K562 (cell line): ENCODE data around the gene KISS1R. TPM values are rescaled to one million over a fixed set of nuclear protein-coding genes. Genes with fewer than 3 reads are reported as not detected.

ENCODE experiments used
- ARNT ChIP-seq, 2 experiments: fragments of 450-650 bp; IDR thresholded peaks; 2 replicates each; pipeline ENCODE4 v1.6.1; 2016; ENCODE audit warnings: mild to moderate bottlenecking in 1 of 2
- ATF1 ChIP-seq, 2 experiments: fragments of 450-650 bp in 1 of 2; IDR thresholded peaks; 2 replicates each; pipeline ENCODE4 v1.6.1; 2016; ENCODE audit warnings: missing compliant biosample characterization in 1 of 2, missing genetic modification characterization in 1 of 2
- CBX1 ChIP-seq: sonication (generic); IDR thresholded peaks from 2 replicates; pipeline ENCODE4 v1.6.1; 2016; ENCODE audit warnings: antibody characterized with exemption, low read depth, mild to moderate bottlenecking
- CC2D1A ChIP-seq: fragments of 450-650 bp; IDR thresholded peaks from 2 replicates; pipeline ENCODE4 v1.6.1; 2017; ENCODE audit warnings: mild to moderate bottlenecking
- ETV6 ChIP-seq, 3 experiments: fragments of 150-350 bp in 1 of 3; sonication (generic) in 1 of 3; formaldehyde crosslinking in 1 of 3; IDR thresholded peaks; 2 replicates each; pipeline versions ENCODE4 v1.6.1 to v1.8.0; 2014 to 2022; ENCODE audit warnings: borderline replicate concordance in 2 of 3, low read depth in 2 of 3, antibody characterized with exemption in 1 of 3, low read length in 1 of 3, mild to moderate bottlenecking in 1 of 3, missing genetic modification reagents in 1 of 3
- HMG20B ChIP-seq: fragments of 250-450 bp; sonication (Bioruptor Pico); IDR thresholded peaks from 2 replicates; pipeline ENCODE4 v1.5.0; 2021; ENCODE audit warnings: mild to moderate bottlenecking
- KDM1A ChIP-seq, 2 experiments: fragments of 450-650 bp; IDR thresholded peaks; 2 replicates each; pipeline ENCODE4 v1.6.1; 2016; ENCODE audit warnings: mild to moderate bottlenecking in 2 of 2
- MCM2 ChIP-seq: fragments of 450-650 bp; IDR thresholded peaks from 2 replicates; pipeline ENCODE4 v1.6.1; 2017; ENCODE audit warnings: low read depth, mild to moderate bottlenecking
- NBN ChIP-seq: fragments of 450-650 bp; IDR thresholded peaks from 2 replicates; pipeline ENCODE4 v1.6.1; 2016; ENCODE audit warnings: low read depth, mild to moderate bottlenecking
- POLR2A ChIP-seq: fragments of 450-650 bp; conservative IDR thresholded peaks from 2 replicates; pipeline ENCODE4 v1.6.1; 2016
- RAD21 ChIP-seq, 2 experiments: fragments of 250-450 bp in 1 of 2; fragments of 450-650 bp in 1 of 2; sonication (Bioruptor Pico) in 1 of 2; formaldehyde crosslinking in 1 of 2; IDR thresholded peaks in 1 of 2; conservative IDR thresholded peaks in 1 of 2; 2 replicates each; pipeline versions ENCODE4 v1.4.0 to v1.8.0; 2020 to 2022; ENCODE audit warnings: mild to moderate bottlenecking in 2 of 2, moderate library complexity in 1 of 2
- RFX7 ChIP-seq: fragments of 250-450 bp; sonication (Bioruptor Pico); IDR thresholded peaks from 2 replicates; pipeline ENCODE4 v1.5.1; 2021; ENCODE audit warnings: mild to moderate bottlenecking
- SP1 ChIP-seq: sonication (generic); formaldehyde crosslinking; IDR thresholded peaks from 2 replicates; pipeline ENCODE4 v1.8.1; 2022; ENCODE audit warnings: mild to moderate bottlenecking, missing genetic modification reagents
- TBP ChIP-seq: optimal IDR thresholded peaks from 2 replicates; pipeline ENCODE3; 2011; ENCODE audit warnings: low read depth, low read length, improper control_type of control experiment
- TEAD4 ChIP-seq, 2 experiments: sonication (generic) in 1 of 2; formaldehyde crosslinking in 1 of 2; IDR thresholded peaks; 2 replicates each; pipeline versions ENCODE4 v1.6.1 to v1.8.0; 2012 to 2022; ENCODE audit warnings: borderline replicate concordance in 1 of 2, inconsistent platforms in 1 of 2, low read length in 1 of 2, mild to moderate bottlenecking in 1 of 2, missing genetic modification reagents in 1 of 2
- WHSC1 ChIP-seq: IDR thresholded peaks from one replicate; pipeline ENCODE4 v1.6.1; 2012; ENCODE audit warnings: low read length, control low read depth, inconsistent platforms
- YY1 ChIP-seq, 3 experiments: IDR thresholded peaks; 2 replicates each; pipeline ENCODE4 v1.6.1; 2011; ENCODE audit warnings: low read length in 2 of 3, mild to moderate bottlenecking in 2 of 3, moderate library complexity in 2 of 3, borderline replicate concordance in 1 of 3, control low read depth in 1 of 3, low read depth in 1 of 3; ENCODE audit not compliant: insufficient read depth in 3 of 3, insufficient replicate concordance in 2 of 3, control insufficient read depth in 1 of 3, insufficient read length in 1 of 3; ENCODE audit errors: extremely low read depth in 1 of 3
- ZNF3 ChIP-seq: fragments of 250-450 bp; sonication (Bioruptor Pico); IDR thresholded peaks from 2 replicates; pipeline ENCODE4 v1.5.0; 2021; ENCODE audit warnings: mild to moderate bottlenecking, moderate library complexity
- ZNF644 ChIP-seq: fragments of 200-800 bp; sonication (Bioruptor generic); IDR thresholded peaks from 2 replicates; pipeline ENCODE4 v1.6.1; 2016; ENCODE audit warnings: low read depth, missing genetic modification characterization, missing compliant biosample characterization
- polyA plus RNA-seq, 8 experiments: library from polyadenylated mRNA; depleted of rRNA in 4 of 8; stranded (reverse) in 5 of 8; unstranded in 3 of 8; fragments of >200 nt; fragmentation: Nextera tagmentation in 2 of 8; fragmentation: Illumina TruSeq in 1 of 8; extraction: Ambion mirVana in 2 of 8; extraction: Trizol in 1 of 8; gene quantifications; 2 replicates each; pipeline versions ENCODE4 v1.2.1 to v1.2.3, GENCODE V29; 2011 to 2014; ENCODE audit warnings: inconsistent platforms in 1 of 8, missing spikeins in 1 of 8
- total RNA-seq, 7 experiments: library from RNA; depleted of rRNA in 6 of 7; stranded (reverse); fragments of >200 nt in 6 of 7; fragmentation: Illumina TruSeq in 2 of 7; extraction: Trizol in 2 of 7; gene quantifications; 2 replicates each; pipeline versions ENCODE4 v1.2.1 to v1.2.3, GENCODE V29; 2011 to 2021; ENCODE audit warnings: low replicate concordance in 1 of 7
- TF ChIP-seq, protein P1 (sequence below): fragments of 450-650 bp; IDR thresholded peaks from 2 replicates; pipeline ENCODE4 v1.6.1; 2016; ENCODE audit warnings: low read depth

KISS1R gene
- total and polyA plus RNA-seq, 9 of the 15 experiments (the other 6 are each of a cell fraction or from before 2014, with no cell fraction given) = 0.37 to 39.4 (median 2.0) TPM

GRCh38 chr19:907183-907853 lies 9.8 kb upstream of the KISS1R start (continued):
- no peak for TF ChIP-seq ATF1 (CRISPR knock-in tag; IDR thresholded peaks at IDR 0.05)
- TF ChIP-seq ATF1 (tag; IDR thresholded peaks at IDR 0.05) = peak; percentile 90
- peak; percentile 91 for TF ChIP-seq SP1 (CRISPR knock-in tag)
- TF ChIP-seq CC2D1A = no peak
- 0 out of 2 replicates have a peak, but pooled peaks have one; percentile 56 for TF ChIP-seq ZNF644
- peak; percentile 89 for TF ChIP-seq TEAD4 (IDR thresholded peaks at IDR 0.05; ENCODE audit: low read length)
- no peak for TF ChIP-seq TEAD4 (CRISPR knock-in tag; IDR thresholded peaks at IDR 0.05; ENCODE audit: borderline replicate concordance)
- TF ChIP-seq KDM1A (IDR thresholded peaks at IDR 0.05) = peak; percentile 77 to 86
- TF ChIP-seq ZNF3 (CRISPR knock-in tag) = no peak
- peak; percentile 25 to 38; a peak in 3 of 4 replicates for TF ChIP-seq RAD21 (CRISPR knock-in tag; conservative IDR thresholded peaks at IDR 0.05 in 1 of 2, IDR thresholded peaks at IDR 0.05 in 1 of 2)
- TF ChIP-seq RFX7 (CRISPR knock-in tag) = no peak
- no peak for TF ChIP-seq HMG20B (CRISPR knock-in tag)
- peak; percentile 43 for TF ChIP-seq TBP
- TF ChIP-seq WHSC1 = no peak
- peak in 2 of 3 experiments; percentile 13 to 40 for TF ChIP-seq YY1 (IDR thresholded peaks at IDR 0.05; ENCODE audit: borderline replicate concordance in 1 of 3, control insufficient read depth in 1 of 3, extremely low read depth in 1 of 3, insufficient read depth in 3 of 3, insufficient read length in 1 of 3, insufficient replicate concordance in 2 of 3, low read depth in 1 of 3, low read length in 2 of 3)
- TF ChIP-seq ETV6 (IDR thresholded peaks at IDR 0.05; ENCODE audit: borderline replicate concordance in 1 of 2, low read depth in 2 of 2, low read length in 1 of 2) = peak; percentile 42 to 59; a peak in 2 of 4 replicates
- TF ChIP-seq ETV6 (CRISPR knock-in tag; IDR thresholded peaks at IDR 0.05; ENCODE audit: borderline replicate concordance) = no peak
- TF ChIP-seq, protein P1, sequence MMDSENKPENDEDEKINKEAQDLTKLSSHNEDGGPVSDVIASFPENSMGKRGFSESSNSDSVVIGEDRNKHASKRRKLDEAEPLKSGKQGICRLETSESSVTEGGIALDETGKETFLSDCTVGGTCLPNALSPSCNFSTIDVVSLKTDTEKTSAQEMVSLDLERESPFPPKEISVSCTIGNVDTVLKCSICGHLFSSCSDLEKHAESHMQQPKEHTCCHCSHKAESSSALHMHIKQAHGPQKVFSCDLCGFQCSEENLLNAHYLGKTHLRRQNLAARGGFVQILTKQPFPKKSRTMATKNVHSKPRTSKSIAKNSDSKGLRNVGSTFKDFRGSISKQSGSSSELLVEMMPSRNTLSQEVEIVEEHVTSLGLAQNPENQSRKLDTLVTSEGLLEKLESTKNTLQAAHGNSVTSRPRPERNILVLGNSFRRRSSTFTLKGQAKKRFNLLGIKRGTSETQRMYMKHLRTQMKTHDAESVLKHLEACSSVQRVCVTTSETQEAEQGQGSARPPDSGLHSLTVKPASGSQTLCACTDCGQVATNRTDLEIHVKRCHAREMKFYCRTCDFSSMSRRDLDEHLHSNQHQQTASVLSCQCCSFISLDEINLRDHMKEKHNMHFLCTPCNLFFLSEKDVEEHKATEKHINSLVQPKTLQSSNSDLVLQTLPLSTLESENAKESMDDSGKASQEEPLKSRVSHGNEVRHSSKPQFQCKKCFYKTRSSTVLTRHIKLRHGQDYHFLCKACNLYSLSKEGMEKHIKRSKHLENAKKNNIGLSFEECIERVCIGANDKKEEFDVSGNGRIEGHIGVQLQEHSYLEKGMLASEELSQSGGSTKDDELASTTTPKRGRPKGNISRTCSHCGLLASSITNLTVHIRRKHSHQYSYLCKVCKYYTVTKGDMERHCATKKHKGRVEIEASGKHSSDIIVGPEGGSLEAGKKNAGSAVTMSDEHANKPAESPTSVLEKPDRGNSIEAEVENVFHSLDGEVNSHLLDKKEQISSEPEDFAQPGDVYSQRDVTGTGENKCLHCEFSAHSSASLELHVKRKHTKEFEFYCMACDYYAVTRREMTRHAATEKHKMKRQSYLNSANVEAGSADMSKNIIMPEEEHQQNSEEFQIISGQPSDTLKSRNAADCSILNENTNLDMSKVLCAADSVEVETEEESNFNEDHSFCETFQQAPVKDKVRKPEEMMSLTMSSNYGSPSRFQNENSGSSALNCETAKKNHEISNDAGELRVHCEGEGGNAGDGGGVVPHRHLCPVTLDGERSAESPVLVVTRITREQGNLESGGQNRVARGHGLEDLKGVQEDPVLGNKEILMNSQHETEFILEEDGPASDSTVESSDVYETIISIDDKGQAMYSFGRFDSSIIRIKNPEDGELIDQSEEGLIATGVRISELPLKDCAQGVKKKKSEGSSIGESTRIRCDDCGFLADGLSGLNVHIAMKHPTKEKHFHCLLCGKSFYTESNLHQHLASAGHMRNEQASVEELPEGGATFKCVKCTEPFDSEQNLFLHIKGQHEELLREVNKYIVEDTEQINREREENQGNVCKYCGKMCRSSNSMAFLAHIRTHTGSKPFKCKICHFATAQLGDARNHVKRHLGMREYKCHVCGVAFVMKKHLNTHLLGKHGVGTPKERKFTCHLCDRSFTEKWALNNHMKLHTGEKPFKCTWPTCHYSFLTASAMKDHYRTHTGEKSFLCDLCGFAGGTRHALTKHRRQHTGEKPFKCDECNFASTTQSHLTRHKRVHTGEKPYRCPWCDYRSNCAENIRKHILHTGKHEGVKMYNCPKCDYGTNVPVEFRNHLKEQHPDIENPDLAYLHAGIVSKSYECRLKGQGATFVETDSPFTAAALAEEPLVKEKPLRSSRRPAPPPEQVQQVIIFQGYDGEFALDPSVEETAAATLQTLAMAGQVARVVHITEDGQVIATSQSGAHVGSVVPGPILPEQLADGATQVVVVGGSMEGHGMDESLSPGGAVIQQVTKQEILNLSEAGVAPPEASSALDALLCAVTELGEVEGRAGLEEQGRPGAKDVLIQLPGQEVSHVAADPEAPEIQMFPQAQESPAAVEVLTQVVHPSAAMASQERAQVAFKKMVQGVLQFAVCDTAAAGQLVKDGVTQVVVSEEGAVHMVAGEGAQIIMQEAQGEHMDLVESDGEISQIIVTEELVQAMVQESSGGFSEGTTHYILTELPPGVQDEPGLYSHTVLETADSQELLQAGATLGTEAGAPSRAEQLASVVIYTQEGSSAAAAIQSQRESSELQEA = no peak
- TF ChIP-seq NBN = peak; percentile 48
- peak; percentile 60; the same call in 1 of the 2 replicates for TF ChIP-seq POLR2A
- peak in 1 of 2 experiments; percentile 76; a peak in 1 of 4 replicates for TF ChIP-seq ARNT (IDR thresholded peaks at IDR 0.05)
- peak; percentile 84 for TF ChIP-seq CBX1
- no peak for TF ChIP-seq MCM2
